ENCODE data around the gene PLCL1.

DNA sequence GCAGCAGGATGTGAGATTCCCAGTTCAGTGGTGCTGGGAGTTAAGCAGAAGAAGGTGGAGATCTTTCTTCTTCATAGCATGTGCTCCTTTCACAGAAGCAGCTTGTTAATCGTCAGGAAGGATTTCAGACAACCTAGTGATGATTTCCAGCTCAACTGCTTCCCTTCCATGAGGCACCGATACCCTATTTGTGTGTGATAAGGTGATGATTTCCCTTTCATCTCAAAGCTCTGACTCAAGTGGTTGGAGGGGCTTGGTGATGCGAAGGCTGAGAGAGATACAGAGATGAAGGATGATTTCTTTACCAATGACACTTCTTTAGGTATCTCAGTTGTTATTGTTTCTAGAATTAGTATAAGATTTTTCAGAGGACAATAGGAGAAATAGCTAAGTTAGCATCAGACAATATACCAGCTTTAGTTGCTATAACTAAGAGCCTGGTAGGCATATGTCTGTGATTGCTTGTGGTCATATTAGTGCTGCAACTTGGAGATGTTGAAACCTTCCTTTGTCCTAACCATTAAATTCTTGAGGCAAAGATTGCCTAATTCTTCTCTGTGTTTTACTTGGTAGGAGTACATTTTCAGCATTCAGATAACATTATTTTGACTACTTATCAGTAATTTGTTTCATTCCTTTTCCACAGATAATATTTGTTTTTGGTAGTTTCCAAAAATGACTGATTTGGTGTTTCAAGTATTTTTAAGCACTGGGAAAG is 111.3 kb downstream of the PLCL1 start:
- TF ChIP-seq, protein P1, sequence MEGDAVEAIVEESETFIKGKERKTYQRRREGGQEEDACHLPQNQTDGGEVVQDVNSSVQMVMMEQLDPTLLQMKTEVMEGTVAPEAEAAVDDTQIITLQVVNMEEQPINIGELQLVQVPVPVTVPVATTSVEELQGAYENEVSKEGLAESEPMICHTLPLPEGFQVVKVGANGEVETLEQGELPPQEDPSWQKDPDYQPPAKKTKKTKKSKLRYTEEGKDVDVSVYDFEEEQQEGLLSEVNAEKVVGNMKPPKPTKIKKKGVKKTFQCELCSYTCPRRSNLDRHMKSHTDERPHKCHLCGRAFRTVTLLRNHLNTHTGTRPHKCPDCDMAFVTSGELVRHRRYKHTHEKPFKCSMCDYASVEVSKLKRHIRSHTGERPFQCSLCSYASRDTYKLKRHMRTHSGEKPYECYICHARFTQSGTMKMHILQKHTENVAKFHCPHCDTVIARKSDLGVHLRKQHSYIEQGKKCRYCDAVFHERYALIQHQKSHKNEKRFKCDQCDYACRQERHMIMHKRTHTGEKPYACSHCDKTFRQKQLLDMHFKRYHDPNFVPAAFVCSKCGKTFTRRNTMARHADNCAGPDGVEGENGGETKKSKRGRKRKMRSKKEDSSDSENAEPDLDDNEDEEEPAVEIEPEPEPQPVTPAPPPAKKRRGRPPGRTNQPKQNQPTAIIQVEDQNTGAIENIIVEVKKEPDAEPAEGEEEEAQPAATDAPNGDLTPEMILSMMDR (IDR thresholded peaks at IDR 0.05), result no peak
- no peak for TF ChIP-seq POLR2A (IDR thresholded peaks at IDR 0.05)

Measured in lower leg skin (tissue), 3 donors.